GM12864 (cell line): Measurements from ENCODE around the gene CLDN11.

ENCODE experiments used
- DNase-seq: peaks from one replicate; pipeline ENCODE4 v3.0.0-alpha.2; 2011; ENCODE audit warnings: low read depth
- H3K4me3 ChIP-seq: 2 replicates; pipeline ENCODE4 v1.5.1; 2011; ENCODE audit warnings: mild to moderate bottlenecking, low read depth, low read length, control low read depth
- TF ChIP-seq, protein P1 (sequence below): IDR thresholded peaks from 2 replicates; pipeline ENCODE4 v1.5.1; 2011; ENCODE audit warnings: low read depth, mild to moderate bottlenecking, moderate library complexity, low read length, control low read depth, inconsistent platforms; ENCODE audit errors: missing control alignments

The CLDN11 gene

DNA sequence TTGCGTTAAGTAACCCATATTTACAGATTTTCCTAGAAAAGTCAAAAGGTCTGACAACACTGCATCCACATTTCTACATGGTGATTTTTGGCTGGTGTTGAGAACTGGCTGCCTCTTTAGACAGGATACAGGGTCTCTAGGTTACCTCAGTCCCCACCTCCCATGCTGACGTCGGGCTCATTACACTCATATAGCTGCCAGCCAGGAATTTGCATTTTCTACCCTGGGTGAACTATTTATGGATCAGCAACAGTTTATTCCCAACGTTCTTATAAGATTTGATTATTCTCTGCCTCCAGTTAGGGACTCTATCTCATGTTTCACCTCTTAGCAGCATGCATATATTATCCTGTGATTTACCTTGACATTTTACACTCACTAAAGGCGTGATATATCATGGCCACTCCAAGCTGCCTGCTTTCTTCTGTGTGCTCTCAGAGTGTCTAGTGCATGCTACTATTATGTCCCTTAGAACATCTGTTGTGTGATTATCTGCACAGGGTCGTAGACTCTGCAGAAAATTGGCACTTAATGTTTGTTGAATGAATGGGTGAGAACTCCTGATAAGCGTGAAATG is 49.0 kb downstream of the CLDN11 start:
- no peak overlapping the region for H3K4me3 ChIP-seq
- TF ChIP-seq, protein P1, sequence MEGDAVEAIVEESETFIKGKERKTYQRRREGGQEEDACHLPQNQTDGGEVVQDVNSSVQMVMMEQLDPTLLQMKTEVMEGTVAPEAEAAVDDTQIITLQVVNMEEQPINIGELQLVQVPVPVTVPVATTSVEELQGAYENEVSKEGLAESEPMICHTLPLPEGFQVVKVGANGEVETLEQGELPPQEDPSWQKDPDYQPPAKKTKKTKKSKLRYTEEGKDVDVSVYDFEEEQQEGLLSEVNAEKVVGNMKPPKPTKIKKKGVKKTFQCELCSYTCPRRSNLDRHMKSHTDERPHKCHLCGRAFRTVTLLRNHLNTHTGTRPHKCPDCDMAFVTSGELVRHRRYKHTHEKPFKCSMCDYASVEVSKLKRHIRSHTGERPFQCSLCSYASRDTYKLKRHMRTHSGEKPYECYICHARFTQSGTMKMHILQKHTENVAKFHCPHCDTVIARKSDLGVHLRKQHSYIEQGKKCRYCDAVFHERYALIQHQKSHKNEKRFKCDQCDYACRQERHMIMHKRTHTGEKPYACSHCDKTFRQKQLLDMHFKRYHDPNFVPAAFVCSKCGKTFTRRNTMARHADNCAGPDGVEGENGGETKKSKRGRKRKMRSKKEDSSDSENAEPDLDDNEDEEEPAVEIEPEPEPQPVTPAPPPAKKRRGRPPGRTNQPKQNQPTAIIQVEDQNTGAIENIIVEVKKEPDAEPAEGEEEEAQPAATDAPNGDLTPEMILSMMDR = no peak
- no peak for DNase-seq

- DNase-seq = no peak
- H3K4me3 ChIP-seq = no peak overlapping the region
- TF ChIP-seq, protein P1 = no peak
Observed at GRCh38 chr3:170469151-170470062, 50.7 kb downstream of the CLDN11 start.

- no peak for DNase-seq
- TF ChIP-seq, protein P1 = no peak
- no peak overlapping the region for H3K4me3 ChIP-seq
Observed at GRCh38 chr3:170470063-170471016, 51.7 kb downstream of the CLDN11 start.

- no peak for DNase-seq
- TF ChIP-seq, protein P1 = no peak
- no peak overlapping the region for H3K4me3 ChIP-seq
Observed at GRCh38 chr3:170471149-170471548, 52.5 kb downstream of the CLDN11 start.

DNA sequence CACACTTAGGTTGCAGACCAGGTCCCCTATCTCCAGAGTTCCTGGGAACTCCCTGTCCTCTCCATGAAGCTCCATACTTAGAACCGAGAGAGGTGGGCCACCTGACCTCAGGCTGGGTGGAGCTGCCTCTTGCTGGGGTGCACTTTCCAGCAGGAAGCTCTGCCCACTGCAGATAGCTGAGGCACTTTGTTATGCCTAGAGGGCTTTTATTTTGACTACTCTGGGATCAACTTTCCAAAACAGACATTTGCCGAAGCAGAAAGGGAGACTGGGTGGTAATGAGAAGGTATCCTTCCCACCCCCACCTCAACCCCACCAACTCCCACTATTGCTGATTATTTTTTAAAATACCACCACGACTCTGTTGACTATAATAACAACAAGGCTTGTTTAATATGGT is 54.7 kb downstream of the CLDN11 start:
- TF ChIP-seq, protein P1 = no peak
- no peak overlapping the region for H3K4me3 ChIP-seq
- no peak for DNase-seq

- DNase-seq = no peak
- H3K4me3 ChIP-seq = no peak overlapping the region
- TF ChIP-seq, protein P1 = no peak
Observed at GRCh38 chr3:170475092-170475685, 56.5 kb downstream of the CLDN11 start.
